MV-4-11 (cell line): ENCODE data around the gene MX2.
"Not testable (repeated sequence)": the region's sequence is repeated elsewhere in the genome, so short reads cannot be mapped to it uniquely, and the experiment has no call there.

Source experiments
- DNase-seq: peaks from one replicate; lab custom pipeline; 2025; lab: John Stamatoyannopoulos, UW

The MX2 gene

DNA sequence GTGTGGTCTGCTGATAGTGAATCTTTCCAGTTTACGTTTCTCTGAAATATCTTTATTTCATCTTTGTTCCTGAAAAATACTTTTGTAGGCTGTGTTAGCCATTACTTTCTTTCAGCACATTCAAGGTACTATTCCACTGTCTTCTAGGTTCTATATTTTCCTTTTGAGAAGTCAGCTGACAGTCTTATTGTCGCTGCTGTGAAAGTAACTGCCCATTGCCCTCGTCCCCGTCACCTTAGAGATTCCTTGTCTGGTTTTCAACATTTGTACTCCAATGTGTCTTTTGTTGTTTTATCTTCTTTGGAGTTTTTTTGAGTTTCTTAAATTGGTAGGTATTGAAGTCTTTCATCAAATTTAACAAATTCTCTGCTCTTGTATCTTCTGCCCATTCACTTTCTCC is 19.8 kb upstream of the MX2 start:
- no peak for DNase-seq

DNA sequence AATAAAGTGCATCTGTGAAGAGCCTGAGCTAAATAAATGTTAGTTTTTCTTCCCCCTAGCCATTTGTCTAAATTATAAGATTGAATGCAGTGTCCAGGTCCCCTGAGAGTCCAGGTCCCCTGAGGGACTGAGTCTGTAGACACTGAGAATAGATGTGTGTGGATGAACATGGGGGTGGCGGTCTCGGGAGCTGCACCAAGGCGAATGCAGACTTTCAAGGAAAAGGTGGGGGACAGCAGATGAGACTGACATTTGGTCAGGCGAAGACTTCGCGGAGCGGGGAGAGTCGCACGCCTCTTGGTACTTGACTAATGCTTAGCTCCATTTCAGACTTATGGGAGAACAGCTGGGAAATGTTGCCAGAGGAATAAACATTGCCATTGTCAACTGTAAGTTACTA is 17.7 kb upstream of the MX2 start:
- no peak for DNase-seq

DNA sequence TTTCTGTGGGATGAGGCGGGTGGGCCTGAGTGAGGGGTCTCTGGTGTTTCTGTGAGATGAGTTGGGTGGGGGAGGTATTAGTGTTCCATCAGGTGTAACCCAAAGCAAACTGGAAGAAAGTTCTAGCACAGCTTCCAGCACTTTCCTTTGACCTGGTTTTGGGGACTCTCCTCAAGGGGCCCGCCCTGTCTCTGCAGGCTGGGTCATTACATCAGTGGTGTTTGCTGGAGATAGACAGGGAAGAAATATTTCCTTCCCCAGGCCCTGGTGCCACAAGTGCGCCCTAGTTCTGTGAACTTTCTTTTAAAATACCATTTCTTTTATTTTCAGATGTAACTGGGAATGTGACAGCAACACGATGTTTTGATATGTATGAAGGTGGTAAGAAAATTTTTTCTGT is 16.5 kb upstream of the MX2 start:
- DNase-seq, result no peak

DNA sequence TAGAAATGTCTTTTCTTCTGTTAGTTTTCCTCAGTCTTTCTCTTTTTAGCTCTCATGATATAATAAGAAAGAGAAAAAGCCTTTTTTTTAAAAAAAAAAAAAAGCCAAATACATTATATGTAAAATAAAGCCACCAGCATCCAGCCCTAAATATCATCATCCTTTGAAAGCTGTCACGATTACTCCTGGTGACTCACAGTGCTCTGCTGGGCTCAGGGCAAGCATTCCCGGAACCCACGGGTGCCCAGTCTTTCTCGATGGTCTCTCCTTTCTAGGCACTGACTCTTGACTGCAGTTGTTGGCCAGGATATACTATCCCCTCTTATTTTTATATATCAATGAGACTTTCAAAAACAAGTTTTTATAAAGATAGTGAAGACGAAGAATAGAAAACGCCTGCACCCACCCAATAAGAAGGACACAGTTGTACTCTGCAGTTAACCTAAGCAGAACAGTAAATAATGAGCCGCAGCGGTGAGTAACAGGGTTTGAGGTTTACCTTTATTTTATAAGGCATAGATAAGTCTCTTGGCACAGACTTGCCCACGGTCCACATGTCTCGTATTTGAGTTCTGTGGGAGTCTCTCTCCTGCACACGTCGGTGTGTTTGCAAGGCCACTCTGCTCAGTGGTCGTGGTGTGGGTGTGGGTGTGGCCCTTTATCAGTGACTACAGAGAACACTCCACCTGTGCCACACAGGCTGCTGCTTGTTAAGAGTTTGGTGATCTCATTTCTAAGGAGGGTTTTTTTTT is 15.7 kb upstream of the MX2 start:
- DNase-seq, result no peak

DNA sequence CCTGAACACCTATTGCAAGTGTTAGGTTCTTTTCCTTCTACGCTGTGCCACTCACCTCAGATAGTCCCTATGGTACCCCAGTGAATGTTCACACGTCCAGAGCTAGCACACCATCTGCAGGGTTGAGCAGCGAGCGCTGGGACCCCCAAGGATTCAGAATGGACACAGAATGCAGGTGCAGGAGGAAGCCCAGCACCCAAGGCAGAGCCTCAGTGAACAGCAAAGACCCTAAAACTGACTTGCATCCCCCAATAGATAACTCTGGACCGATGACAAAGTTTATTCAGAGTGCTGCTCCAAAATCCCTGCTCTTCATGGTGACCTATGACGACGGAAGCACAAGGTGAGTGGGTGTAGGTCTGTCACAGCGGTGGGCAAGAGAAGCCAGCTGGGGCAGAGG is 15.1 kb upstream of the MX2 start:
- no peak for DNase-seq

DNA sequence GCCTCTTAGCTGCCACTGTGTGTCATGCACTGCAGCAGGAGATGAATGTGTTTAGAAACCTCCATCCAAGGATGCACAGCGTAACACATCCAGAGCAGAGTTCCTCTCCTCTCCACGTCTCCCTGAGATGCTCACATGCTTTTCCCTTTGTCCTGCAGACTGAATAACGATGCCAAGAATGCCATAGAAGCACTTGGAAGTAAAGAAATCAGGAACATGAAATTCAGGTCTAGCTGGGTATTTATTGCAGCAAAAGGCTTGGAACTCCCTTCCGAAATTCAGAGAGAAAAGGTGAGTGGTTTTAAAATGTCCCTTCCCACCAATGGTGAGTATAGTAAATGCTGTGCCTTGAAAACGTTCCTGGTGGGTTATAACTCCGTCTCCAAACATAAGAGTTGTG is 13.4 kb upstream of the MX2 start:
- DNase-seq, result no peak

DNA sequence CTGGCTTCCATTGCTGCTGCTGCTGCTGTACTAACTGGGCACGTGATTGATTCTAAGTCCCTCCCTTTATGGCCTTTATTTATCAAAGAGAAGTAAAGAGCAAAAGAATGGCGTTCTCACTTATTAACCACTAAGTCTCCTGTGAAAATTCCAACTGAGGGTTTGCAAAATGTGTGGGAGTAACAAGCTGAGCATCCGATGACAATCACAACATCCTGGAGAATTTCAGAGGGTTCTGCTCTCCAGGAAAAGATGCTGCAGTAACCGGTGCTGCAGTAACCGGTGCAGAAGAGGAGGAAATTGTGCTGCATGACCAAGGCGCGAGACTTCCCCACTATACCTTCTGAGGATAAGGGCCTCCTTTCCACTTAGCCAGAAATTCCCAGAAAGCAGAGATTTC is 12.7 kb upstream of the MX2 start:
- DNase-seq, result no peak

DNA sequence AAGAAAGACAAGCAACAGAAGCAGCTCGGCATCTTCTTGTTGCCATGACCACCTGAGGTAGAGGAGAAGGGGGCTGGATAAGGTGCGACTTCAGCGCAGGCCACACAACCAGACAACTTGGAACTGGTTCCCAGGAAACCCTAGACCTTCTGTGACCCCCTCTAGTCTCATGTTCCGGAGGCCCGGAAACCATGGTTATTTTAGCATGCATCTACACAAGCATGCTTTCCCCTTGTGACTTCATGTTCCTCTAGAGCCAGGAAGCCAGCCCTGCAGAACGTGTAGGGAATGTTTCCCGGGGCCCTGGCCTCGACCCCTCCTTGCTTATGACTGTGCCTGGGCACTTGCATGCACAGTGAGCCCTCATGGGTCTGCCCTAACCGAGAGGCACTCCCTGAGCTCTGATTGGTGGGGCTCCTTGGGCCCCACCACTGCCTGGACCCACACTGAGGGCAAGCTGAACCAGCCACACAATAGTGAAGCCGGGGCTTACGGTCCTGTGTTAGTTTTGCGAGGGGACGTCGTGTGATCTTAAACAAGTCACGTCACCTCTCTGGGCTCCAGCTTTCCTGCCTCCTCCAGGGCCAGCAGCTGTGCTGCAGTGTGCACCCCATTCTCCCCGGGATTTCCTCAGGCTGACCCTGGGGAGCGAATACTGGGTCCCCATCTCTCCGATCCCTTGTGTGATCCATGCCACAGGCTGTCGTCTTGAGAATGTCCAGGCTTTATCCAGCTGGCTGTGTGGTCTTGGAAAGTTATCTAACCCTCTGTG is 12.0 kb upstream of the MX2 start:
- no peak for DNase-seq

DNA sequence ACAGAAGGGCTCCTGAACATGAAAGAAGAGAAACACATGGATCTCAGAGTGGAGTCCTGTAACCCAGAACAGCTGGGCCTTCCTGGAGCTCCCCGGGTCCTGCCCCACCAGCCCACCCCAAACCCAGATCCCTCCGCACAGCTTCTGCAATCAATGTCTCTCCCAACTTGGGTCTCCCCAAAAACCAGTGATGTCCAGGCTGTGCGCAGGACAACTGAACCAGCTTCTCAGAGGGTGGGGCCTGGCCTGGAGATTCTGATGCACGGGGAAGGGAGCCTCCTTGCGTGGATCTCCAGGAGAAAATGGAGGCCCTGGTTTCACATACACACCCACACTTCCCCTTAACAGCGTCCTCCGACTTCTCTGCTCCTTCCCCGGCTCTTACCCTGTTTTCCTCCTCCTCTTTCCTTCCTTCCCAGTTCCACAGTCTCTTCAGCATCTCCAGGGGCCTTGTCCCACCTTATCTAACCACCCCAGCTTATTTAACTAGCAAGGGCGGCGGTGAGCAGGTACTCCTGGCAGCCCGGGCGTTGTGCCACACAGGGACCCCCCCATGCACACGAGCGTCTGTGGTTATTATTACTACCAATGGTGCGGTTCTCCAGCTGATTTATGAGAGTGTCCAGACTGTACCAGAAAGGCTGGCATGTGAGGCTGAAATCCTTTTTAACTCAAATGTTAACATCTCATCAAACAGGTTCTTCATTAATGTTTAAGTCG is 11.2 kb upstream of the MX2 start:
- no peak for DNase-seq

DNA sequence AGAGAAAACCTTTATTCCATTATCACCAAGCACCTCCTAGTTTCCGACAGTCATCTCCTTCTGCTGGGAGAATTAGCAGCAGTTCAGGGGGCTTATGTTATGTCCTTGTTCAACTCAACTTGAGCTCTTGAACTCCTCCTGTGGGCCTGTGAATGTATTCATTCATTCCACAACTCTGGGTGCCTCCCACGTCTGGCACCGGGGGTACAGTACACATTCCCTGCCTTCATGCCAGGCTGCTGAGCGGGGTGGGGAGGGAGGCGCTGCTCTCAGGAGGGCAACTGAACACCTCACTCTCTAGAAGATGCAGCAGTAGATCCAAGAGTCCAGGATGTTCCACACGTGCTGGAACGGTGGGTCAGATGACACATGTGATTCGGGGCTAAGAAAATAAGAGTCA is 4.3 kb upstream of the MX2 start:
- no peak for DNase-seq

DNA sequence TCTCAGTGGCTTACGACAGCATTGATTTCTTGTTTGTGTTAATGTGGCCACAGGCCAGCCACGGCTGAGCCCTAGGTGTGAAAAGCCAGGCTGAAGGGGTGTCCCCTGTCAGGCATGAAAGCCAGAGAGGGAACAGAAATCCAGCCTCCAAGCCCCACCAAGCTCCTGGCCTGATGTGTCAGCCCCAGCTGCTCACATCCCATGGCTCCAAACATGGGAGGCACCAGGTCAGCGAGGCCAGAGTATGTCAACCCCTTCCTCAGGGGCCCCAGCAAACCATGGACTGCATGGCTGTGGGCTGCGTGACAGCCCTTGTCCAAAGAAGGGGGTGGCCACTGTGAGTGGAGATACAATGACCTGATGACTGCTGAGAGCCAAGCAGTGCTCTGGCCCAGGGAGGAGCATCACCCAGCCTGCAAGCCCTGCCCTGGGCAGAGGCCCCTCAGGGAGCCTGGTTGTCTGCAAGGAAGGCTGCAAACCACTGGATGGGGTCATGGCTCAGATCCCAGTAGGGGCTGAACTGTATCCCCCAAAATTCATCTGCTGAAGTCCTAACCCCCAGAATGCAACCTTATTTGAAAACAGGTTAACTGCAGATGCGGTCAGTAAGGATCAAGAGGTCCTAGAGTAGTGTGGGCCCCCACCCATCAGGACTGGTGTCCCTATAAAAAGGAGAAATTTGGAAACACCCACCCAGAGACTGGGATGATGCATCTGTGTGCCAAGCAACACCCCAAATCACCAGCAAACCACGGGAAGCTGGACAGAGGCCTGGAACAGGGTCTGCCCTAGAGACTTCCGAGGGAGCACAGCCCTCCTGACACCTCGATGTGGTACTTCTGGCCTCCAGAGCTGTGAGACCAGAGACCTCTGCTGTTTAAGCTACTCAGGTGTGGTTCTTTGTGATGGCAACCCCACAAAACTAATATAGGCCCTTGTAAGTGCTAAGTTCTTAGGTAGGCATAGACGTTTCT is 3.3 kb upstream of the MX2 start:
- no peak for DNase-seq

DNA sequence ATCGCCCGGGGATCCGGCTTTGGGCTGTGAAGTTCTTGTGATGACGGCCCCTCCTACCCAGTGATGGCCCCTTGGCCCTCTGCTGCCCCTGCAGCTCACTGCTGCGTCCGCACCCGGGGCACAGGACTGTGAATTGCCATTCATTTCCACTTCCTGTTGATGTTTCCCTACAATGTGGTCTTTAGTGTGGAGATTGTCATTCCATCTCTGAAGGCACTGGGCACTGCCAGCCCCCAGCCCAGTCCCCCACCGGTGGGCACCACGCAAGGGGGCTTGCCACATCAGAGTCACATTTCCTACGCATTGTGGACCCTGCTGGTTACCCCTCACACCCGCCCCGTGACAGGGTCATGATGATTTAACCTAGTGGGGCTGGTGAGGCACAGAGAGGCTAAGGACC is 2.5 kb upstream of the MX2 start:
- no peak for DNase-seq

DNA sequence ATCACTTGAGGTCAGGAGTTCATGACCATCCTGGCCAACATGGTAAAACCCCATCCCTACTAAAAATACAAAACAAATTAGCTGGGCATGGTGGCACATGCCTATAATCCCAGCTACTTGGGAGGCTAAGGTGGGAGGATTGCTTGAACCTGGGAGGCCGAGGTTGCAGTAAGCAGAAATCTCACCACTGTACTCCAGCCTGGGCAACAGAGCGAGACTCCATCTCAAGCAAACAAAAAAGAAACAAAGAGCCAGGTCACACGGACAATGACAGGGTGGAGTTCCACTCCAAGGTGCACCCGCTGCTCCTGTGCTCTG is 2.1 kb upstream of the MX2 start:
- DNase-seq, result not testable (repeated sequence)

DNA sequence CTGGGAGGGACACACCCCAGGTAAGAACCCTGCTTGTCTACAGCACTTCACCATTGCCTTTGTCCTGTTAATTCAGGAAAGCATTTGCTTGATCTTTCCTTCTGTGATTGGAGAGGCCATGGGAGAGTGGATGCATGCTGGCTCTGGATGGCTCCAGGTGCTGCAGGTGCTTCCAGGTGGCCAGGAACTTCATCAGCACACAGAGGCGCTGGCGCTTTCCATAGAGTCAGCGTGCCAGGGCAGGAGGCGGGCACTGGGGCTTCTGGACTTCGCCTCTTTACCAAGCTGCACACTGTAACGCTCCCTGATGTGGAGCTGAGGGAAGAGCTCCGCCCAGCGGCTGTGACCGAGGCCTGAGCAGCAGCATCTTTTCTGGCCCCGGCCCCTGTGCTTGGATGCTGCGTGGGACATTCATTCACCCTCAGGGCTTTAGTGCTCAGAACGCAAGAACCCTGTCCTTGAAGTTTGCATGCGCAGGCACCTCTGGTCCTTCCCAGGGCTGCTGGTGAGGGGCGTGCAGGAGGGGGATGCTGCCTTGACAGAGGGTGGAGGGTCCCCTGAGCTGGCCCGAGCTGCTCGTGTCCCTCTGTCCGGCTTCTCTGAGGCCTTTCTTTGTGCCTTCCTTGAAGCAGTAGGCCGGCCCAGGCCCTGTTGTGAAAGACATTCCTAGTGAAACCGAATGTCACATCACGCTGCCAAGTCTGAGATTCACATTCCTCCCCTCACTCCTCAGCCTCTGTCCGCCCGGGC is 1.6 kb upstream of the MX2 start:
- DNase-seq, result no peak

DNA sequence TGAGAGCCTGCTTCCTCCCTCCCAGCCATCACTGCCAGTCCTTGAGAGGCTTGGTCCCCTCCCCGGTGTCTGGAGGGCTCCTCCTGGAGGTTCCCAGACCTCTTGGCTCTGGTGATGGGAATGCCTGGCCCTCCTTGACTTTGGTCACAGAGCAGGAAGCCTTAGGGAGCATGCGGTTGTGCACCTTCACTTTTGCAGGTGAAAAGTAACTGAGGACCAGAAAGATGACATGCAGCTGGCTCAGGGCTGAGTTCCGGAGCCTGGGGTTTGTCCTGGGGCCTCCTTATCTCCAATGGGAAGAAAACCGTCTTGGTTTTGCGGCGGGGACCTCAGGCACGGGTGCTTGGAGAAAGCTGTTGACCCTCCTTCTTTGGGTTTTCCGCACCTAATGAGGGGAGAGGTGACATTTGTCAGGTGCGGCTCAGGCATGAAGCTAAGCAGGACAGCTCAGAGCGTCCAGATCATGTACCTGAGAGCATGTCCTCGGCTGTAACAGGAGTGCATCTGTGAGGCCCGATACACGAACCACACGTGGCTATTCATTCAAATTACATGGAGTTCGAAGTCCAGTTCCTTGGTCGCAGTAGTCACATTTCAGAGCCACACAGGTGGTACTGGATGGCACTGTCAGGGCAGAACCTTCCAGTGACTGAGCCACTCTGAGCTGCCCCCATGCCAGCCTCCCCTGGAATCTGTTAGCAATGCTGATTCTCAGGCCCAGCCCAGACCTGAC is 608 bp upstream of the MX2 start:
- no peak for DNase-seq

DNA sequence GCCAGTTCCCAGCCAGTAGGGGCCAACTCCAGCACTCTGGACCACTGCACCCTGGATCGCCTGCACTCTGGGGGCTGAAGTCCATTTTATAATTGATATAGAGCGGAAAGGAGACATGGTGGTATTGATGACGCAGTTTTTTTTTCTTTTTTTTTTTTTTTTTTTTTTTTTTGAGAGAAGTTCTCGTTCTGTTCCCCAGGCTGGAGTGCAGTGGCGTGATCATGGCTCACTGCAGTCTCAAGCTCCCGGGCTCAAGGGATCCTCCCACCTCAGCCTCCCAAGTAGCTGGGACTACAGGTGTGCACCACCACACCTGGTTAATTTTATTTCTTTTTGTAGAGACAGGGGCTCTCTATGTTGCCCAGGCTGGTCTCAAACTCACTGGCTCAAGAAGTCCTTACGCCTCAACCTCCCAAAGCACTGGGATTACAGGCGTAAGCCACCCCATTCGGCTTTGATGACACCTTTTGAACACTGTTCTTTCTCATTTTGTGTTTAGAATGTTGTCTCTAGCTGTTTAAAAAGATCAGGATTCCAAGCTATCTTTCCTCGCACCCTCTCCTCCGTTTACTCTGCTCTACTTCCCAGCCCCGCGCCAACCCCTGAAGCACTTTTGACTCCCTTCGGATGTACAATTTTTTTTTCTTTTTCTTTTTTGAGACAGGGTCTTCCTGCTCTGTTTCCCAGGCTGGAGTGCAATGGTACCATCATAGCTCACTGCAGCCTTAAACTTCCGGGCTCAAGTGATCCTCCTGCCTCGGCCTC is 960 bp downstream of the MX2 start:
- no peak for DNase-seq

DNA sequence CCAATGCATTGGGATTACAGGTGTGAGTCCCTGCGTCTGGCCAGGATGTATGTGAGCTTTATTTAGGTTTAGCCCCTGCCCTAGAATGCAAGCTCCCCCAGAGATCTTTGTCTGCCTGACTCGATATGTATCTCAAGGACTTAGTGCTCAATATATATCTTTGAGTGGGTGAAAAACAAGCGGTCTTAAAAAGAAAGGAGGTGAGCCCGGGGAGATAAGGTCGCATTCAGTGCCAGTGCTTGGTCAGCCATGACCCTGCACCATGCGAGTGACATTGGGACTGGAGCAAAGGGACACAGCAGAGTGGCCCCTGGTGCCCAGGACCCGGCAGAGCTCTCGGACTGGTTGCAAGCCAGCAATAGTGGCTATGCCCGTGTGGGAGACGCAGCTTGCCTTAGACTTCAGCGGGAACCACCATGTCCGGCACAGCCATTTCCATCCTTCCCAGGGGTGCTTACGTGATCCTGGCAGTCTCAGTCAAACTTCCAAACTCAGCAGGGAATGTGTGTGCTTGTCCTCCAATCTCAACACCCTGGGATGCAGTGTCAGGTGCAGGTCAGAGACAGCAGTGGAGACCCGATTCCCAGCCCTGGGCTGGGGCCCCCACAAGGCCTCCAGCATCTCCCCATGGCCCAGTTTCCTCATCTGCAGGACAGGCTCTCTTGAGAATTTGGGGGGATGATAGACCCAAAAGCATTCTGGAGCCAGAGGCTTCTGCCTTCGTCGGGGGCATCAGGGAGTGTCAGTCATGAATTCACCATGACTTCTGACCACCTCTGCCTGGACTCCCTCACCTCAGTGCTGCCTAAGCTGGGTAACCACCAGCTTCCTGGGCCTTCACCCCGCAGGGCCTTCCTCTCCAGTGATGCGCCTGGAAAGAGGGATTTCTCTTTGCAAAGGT is 1.8 kb downstream of the MX2 start:
- no peak for DNase-seq

DNA sequence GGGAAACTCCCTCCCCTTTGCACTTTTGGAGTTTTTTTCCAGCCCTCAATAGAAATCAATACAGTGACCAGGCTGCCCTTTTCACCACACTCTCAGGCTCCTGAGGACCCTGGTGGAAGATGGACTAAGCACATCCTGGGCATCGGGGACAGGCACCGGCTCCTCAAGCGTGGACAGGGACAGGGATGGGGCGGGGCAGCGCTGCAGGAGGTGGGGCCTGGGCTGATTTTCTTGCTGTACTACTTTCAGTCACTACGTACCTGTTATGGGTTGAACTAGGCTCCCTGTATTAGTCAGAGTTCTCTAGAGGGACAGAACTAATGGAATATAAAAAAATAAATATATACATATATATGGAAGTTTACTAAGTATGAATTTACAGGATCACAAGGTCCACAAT is 2.5 kb downstream of the MX2 start:
- no peak for DNase-seq
